Choroid plexus epithelial cell (primary cell): Measurements from ENCODE around the gene TOP1.

Experiments
- DNase-seq: peaks from one replicate; pipeline ENCODE4 v3.0.0-alpha.2; 2010; ENCODE audit warnings: low read depth
- H3K4me3 ChIP-seq: 2 replicates; pipeline ENCODE4 v1.5.1; 2011; ENCODE audit warnings: low read depth, mild to moderate bottlenecking, control low read depth, low read length, moderate library complexity
- TF ChIP-seq, protein P1 (sequence below): conservative IDR thresholded peaks from 2 replicates; pipeline ENCODE4 v1.5.1; 2011; ENCODE audit warnings: low read depth, mild to moderate bottlenecking, control low read depth, inconsistent platforms, low read length, moderate library complexity

TOP1 gene

DNA sequence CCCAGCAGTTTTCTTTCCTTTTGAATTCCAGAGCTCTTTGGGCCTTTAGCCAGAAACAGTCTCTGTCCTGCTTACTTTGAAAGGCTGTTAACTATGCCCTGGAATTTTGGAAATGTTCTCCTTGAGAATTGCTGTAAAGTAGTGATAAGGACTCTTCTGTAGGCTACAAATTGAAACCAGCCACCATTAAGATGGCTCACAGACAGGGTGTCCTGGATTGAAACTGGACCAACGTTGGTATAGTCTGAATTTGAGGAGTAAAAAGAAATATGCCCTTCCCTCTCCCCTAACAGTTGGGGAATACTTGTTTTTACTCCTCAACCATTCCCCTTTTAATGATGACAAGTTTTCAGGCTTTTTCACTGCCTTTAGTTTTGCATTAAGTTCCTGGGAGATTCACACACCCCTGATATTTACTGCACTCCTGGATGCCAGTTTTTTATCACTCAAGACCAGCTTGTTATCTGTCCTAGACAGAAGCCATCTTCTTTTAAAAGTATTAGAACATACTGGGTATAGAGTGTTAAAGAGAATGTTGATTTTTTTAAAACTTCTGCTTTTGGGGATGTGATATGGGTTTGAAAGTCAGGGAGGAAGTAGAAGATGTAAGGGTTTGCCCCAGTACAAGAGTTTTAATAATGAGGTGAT is 21.9 kb downstream of the TOP1 start:
- DNase-seq = peak; percentile 72
- TF ChIP-seq, protein P1, sequence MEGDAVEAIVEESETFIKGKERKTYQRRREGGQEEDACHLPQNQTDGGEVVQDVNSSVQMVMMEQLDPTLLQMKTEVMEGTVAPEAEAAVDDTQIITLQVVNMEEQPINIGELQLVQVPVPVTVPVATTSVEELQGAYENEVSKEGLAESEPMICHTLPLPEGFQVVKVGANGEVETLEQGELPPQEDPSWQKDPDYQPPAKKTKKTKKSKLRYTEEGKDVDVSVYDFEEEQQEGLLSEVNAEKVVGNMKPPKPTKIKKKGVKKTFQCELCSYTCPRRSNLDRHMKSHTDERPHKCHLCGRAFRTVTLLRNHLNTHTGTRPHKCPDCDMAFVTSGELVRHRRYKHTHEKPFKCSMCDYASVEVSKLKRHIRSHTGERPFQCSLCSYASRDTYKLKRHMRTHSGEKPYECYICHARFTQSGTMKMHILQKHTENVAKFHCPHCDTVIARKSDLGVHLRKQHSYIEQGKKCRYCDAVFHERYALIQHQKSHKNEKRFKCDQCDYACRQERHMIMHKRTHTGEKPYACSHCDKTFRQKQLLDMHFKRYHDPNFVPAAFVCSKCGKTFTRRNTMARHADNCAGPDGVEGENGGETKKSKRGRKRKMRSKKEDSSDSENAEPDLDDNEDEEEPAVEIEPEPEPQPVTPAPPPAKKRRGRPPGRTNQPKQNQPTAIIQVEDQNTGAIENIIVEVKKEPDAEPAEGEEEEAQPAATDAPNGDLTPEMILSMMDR = no peak
- H3K4me3 ChIP-seq = no peak overlapping the region

DNA sequence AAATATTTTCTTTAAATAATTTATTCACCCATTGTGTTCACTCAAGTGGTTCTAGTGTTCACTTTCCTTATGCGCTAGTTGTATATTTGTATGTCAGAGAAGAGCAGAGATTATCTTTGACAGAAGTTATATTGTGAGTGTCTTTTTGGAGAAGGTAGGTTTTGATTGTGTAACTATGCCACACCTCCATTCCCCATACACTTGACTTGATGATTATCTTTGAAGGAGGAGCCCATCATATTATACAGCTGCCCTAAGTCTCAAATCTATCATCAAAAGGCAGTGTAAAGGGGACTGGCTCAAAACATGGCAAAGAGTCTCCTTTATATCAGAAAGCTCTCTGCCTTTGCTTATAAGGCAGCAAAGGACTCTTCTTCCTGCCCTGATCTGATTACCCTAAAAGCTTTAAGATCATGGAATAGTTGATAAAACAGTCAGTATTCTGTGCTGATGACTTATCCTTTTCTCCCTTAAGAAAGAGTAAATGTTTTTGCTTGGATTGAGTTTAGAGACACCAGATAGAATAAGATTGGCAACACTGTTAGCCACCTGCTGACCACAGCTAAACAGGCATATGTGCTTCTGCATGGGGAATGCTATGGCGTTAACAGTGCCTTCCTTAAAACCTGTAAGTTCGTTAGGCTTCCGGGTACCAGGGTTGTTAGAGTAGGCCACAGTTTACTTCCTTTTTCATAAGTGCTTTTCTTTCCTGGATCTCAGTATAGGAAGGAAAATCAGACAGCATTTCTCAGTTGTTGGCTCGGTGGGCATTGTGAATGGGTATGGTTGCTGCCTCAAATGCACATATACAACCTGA is 22.6 kb downstream of the TOP1 start:
- H3K4me3 ChIP-seq = no peak overlapping the region
- DNase-seq = no peak
- TF ChIP-seq, protein P1 = no peak

DNA sequence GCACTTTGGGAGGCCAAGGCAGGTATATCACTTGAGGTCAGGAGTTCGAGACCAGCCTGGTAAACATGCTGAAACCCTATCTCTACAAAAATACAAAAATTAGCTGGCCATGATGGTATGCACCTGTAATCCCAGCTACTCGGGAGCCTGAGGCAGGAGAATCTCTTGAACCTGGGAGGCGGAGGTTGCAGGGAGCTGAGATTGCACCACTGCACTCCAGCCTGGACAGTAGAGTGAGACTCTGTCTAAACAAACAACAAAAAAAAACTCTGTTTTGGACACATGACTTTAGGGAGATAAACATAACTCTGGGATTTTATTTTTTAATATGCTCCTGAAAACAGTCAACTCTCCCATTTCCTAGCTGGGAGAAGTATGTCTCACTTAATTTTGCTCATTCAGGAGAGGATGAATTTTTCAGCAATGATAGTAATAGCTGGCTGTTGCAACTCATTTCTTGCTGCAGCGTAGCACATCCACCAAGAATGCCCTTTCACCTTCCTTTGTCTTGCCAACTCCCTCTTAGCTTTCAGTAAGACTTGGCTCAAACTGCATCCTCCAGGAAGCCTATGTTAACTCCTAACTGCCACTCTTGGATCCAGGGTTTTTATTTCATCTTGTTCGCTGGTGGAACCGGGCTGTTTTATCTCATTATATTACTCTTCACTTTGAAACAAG is 24.3 kb downstream of the TOP1 start:
- H3K4me3 ChIP-seq = no peak overlapping the region
- peak; percentile 87 for DNase-seq
- TF ChIP-seq, protein P1 = no peak

DNA sequence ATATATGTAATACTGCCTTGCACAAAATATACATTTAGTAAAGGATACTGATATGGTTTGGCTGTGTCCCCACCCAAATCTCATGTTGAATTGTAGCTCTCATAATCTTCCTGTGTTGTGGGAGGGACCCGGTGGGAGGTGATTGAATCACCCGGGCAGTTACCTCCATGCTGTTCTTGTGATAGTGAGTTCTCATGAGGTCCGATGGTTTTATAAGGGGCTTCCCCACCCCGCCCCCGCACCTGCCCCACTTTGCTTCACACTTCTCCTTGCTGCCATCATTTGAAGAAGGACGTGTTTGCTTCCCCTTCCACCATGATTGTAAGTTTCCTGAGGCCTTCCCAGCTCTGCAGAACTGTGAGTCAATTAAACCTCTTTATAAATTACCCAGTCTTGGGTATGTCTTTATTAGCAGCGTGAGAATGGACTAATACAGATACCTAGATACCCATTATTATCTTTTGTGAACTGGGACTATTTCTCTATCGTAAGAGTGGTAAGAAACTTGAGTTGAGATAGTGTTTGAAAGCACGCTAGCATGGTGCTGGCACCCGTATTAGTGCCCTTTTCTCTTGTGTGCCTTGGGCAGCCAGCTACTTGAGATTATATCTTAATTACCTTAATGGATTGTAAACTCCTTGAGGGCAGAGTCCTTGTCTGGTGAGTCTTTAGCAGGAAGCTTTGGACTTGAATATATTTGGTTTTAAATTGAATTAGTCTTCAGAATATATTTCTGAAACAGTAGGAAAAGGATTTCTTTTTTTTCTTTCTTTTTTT is 25.6 kb downstream of the TOP1 start:
- TF ChIP-seq, protein P1 = no peak
- no peak overlapping the region for H3K4me3 ChIP-seq
- DNase-seq = no peak

DNA sequence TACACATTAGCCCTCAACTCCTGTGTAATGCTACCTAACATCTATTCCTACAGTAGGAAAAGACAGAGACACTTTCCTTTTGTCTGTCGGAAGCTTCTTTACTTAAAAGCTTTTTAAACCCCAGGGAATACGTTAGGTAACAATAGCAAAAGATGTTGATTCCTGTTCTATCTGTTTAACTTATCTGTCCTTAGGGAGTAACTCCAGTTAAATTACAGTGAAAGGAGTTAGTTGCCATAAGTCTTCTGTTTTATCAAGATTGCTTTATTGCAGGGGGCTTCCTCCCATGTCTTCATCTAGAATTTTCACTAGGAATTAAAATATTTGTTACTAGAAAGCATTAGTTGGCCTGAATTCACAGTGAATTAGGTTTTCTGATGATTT is 26.2 kb downstream of the TOP1 start:
- no peak overlapping the region for H3K4me3 ChIP-seq
- DNase-seq = no peak
- TF ChIP-seq, protein P1 = no peak

DNA sequence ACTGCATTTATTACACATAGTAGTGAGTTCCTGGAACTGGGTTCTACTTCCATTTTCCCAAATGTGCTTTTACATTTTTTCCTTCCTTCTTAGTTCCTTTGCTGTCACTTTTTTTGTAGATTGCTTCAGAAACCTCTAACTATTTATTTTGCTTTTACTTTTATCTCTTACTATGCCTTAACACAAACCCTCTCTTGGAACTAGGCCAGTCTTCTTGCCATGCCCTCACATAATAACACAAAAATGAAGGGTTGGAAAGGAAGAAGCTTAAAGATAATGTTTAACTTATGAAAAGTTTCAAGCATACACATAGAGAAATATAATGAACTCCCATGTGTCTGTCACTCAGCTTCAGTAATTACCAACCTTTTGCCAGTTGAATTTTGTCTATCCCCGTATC is 27.1 kb downstream of the TOP1 start:
- H3K4me3 ChIP-seq = no peak overlapping the region
- peak; percentile 54 for DNase-seq
- TF ChIP-seq, protein P1 = no peak
